ENCODE results near the gene TMEM138. TPM values are rescaled to one million over a fixed set of nuclear protein-coding genes. Genes with fewer than 3 reads are reported as not detected.

The TMEM138 gene
- 12.3 and 22.9 TPM in 2 replicates for total RNA-seq

DNA sequence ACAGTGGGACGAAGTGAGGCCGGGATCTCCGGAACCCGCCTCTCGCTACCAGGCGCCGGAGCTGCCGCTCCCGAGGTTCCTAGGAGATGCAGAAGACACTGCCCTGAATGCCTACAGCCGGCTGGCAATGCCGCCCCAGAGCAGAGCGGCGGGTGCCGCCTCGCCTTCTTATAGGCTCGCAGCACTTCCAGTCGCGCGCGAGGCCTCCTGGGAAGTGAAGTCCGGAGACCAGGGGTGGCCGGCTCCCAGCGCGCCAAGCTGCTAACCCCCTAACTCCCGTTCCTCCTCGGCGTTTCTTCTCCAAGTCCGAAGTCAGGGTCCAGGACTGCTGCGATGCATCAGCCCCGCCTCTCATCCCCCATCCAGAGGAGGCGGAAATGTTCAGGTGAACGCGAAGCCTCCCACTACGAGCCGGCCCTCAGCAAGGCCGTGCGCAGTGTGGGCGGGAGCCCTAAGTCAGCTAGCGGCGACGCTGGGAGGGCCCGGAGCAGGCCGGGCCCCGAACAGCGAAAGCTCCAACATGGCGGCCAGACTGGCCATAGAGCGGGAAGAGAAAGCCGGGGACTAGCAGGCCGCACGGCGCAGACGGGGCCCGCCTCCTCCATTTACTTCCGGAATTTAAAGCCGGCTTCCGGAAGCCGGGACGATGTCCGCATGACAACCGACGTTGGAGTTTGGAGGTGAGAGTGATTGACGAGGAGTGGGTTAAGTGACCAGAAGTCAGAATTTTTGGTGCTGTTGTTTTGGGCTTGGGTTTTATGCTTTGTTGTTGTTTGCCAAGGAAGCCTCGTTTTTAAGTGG, at the start of gene TMEM138, which contains the start of gene CYB561A3:
TMEM138 (plus strand) TSS at position 634 of the 801 bp plus-strand sequence. CDS start 2,017 bp downstream, outside the sequence.
CYB561A3 (minus strand) TSS at position 142 of the 801 bp plus-strand sequence. CDS start 5,169 bp downstream, outside the sequence.
- peak; percentile 88 for DNase-seq (ENCODE audit: low read depth)

GRCh38 chr11:61315260-61315659, 46.9 kb upstream of the TMEM138 start:
- DNase-seq (ENCODE audit: low read depth): no peak

DNA sequence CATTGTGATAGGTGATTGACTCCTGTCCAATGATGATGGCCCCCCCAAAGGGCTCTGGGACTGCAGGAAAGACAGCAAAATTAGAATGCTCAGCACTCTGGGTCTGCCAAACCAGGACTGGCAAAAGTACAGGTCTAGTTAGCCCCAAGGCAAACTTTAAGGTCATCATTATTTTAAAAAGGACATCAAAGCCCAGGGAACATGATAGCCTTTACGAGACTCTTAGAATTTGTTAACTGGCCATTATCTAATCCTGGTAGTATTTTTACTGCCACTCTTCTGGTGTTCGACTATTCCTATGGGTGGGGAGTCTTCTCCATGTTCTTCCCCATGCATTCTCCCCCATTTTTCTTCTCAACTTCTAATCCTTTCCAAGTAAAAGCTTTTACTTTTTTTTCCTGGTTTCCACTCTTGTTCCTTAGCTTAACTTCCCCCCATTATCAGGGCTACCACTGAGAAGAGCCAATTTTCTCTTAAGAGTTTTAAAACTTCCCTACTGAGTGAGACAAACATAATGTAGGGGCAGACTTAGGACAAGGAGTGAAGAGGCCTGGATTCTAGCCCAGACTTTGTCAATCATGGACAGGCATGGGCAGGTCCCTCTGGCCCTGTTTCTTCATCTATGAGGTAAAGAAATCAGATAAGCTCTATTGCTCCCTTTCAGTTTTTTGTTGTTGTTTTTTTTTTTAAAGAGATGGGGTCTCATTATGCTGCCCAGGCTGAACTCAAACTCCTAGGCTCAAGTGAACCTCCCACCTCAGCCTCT, 36.3 kb upstream of the TMEM138 start:
- no peak for DNase-seq (ENCODE audit: low read depth)

GRCh38 chr11:61327669-61328071, 34.5 kb upstream of the TMEM138 start:
- peak; percentile 28 for DNase-seq (ENCODE audit: low read depth)

- DNase-seq (ENCODE audit: low read depth): no peak
These were observed 33.8 kb upstream of the TMEM138 start for GRCh38 chr11:61328351-61328750.

DNA sequence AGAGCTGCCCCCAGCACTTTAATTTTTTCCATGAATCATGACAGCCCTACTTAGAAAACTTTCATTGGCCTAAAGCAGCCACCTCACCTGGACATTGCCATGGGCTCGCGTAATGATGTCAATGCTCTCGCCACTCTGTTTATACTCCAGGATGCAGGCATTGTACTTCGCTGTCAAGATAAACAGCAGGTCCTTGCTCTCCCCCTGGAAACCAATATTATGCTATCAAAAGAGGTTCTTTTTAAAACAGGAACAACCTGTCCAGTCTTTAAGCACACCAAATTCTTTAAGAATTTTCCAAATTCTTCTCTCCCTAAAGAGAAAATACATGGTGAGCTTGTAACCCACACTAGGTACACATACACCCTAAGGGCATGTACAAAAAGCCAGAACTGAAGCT, 32.3 kb upstream of the TMEM138 start:
- peak; percentile 29 for DNase-seq (ENCODE audit: low read depth)

- DNase-seq (ENCODE audit: low read depth): no peak
These were observed 30.5 kb upstream of the TMEM138 start for GRCh38 chr11:61331651-61332050.

- DNase-seq (ENCODE audit: low read depth): peak; percentile 49
These were observed 29.8 kb upstream of the TMEM138 start for GRCh38 chr11:61332281-61332796.

DNA sequence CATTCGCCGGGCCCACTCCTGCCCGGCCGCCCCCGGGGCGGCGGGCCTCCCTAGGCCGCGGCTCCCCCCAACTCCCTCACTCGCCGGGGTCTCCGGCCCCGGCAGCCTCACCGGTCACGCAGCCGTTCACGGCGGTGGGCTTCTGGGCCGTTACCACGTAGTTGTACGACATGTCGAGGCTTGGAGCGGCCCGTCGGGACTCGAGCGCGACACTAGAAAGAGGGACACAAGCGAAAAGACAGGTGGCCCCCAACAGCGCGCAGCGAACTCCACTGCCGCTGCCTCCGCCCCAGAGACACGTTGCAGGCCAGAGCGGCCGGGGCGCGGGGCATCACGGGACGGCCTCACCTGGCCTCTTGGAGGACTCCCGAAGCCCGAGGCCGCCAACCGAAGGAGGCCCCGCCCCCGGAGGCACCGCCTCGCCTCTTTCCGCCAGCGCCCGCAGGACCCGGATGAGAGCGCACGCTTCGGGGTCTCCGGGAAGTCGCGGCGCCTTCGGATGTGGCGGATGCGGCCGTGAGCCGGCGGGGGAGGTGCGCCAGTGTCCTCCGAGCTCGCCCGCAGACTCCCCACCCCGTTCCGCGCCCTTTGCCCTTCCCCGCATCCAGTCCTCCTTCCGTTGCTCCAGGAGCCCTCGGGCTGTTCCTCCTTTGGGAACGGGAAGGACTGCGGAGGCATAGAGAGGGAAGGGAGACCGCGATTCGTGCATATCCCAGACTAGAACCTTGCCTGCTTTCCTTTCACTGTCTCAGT, 29.2 kb upstream of the TMEM138 start, which contains the start of the genes DDB1 and TKFC:
DDB1 (minus strand) TSS at position 309 of the 753 bp plus-strand sequence; CDS start at position 172, 137 bp downstream.
TKFC (plus strand) TSS at position 432 of the 753 bp plus-strand sequence. CDS start 1,501 bp downstream, outside the sequence.
- DNase-seq (ENCODE audit: low read depth): peak; percentile 72

GRCh38 chr11:61333550-61334433, 28.4 kb upstream of the TMEM138 start:
- no peak for DNase-seq (ENCODE audit: low read depth)

- peak; percentile 47 for DNase-seq (ENCODE audit: low read depth)
These were observed 27.5 kb upstream of the TMEM138 start for GRCh38 chr11:61334434-61335354.

DNA sequence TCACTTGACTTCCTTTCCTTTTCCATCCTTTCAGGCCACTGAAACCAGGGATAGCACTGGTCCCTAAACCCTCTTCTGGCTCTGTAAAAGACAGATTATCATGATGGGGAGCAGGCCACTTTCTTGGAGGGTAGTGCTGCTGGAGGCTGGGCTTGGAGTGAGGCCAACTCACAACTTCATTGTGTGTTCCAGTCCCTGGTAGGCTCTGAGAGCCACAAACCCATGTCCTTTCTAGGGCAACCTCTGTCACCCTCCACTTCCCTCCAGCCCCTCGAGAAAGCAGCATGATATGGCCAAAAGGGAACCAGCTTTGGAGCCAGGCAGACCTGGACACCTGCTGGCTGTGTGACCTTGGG, 26.8 kb upstream of the TMEM138 start:
- DNase-seq (ENCODE audit: low read depth): no peak

DNA sequence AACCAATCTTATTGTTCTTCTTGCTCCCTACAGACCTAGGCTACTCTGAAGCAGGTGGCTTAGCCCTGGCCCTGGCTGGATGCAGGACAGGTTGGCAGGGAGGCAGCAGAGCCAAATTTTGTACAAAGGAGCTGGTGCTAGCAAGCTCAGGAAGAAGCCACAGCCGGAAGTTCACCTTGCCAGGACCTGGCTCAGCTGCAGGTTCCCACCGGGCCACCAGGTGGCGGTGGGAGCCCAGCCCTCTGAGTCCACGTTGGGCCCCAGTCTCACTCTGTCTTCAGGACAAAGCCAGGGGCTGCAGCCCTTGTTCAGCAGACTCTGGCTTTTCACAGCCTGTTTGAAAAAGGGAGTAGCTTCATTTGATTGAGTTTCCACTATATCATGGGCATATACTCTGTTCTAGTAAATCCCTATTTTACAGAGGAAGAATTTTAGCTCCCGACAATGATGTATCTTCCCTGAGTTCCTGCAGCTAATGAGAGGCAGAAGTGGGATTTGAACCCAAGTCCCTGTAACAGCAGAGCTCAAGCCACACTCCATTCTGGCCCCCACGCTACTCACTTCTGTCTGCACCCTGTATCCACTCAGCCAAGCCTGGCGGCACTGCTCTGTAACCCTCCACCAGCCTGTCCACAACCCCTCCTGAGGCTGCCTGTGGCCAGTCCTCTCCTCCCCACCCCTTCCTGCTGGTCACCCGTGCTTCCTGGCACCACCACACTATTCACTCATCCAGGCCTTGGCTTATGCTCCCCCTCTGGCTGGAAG, 25.8 kb upstream of the TMEM138 start:
- DNase-seq (ENCODE audit: low read depth): peak; percentile 60

- no peak for DNase-seq (ENCODE audit: low read depth)
These were observed 24.3 kb upstream of the TMEM138 start for GRCh38 chr11:61337706-61338470.

GRCh38 chr11:61338783-61339489, 23.2 kb upstream of the TMEM138 start:
- DNase-seq (ENCODE audit: low read depth): no peak

DNA sequence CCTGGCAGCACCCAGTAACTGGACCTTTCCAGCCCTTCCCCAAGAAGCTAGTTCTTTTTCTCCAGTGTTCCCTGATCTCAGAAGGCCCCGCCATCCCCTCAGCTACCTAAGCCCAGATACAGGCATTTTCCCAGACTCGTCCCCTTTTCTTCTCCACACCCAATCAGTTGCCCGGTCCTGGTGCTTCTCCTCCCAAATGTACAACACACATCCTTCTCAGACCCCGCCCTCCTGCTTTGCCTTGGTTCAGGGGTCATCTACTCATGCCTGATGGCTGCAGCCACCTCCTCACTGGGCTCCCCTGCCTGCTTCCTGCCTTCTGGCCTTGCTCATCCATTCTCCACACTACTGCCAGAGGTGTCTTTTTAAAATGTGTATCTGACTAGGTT, 22.7 kb upstream of the TMEM138 start:
- DNase-seq (ENCODE audit: low read depth): no peak

DNA sequence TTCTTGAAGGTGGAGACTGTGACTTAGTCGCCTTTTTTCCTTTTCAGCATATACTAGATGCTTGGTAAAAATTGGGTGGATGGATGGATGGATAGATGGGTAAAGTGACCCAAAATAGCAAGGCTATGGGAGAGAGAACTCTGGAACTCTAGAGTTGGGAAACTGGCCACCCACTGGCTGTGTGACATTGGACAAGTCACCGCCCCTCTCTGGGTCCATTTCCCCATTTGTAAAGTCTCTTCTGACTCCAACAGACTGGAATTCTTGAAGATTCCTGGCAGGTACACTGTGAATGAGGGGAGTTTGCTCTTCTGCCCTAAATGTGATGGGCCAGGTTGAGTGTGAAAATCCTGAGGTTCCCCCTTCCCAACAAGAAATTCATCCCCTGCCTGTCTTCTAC, 21.2 kb upstream of the TMEM138 start:
- DNase-seq (ENCODE audit: low read depth): no peak

Data from renal cortical epithelial cell (primary cell).